HepG2 (cell line): Measurements from ENCODE around the gene ZNF865. TPM values are rescaled to one million over a fixed set of nuclear protein-coding genes. Genes with fewer than 3 reads are reported as not detected.

Experiments used
- ATAC-seq: fragments of 200-7000 bp; cut with Tn5 transposase; 3 replicates; pipeline ENCODE4 v1.9.1; 2020; ENCODE audit warnings: mild to moderate bottlenecking, moderate library complexity
- BruUV-seq: library from RNA; stranded (reverse); fragments of 400-500 nt; replicated peaks from 2 replicates; lab custom pipeline; 2021; lab: Mats Ljungman, UMichigan
- CTCF ChIA-PET: fragments of 300-600 bp; formaldehyde crosslinking; extraction: SDS; loops from one replicate; lab custom pipeline; 2021; ENCODE audit warnings: low total read pairs, inconsistent platforms, low intra/inter-chr PET ratio; lab: Yijun Ruan, JAX
- POLR2A ChIA-PET: fragments of 350-600 bp; sonication (Branson Sonifier 250); formaldehyde crosslinking; loops from one replicate; lab custom pipeline; 2020; ENCODE audit warnings: antibody characterized with exemption, inconsistent platforms; lab: Yijun Ruan, JAX
- DNase-seq: peaks from one replicate; pipeline ENCODE4 v3.0.0-alpha.2; 2015; ENCODE audit warnings: low spot score
- FAIRE-seq: peaks from 3 replicates; lab custom pipeline; 2011; peaks lifted over from hg19 to GRCh38; lab: Jason Lieb, UNC
- H2AFZ ChIP-seq: one replicate; pipeline ENCODE4 v1.6.1; 2011; ENCODE audit warnings: low read length, inconsistent platforms
- H3K27ac ChIP-seq: fragments of 300-600 bp; 3 replicates; pipeline ENCODE4 v1.8.0; 2011; ENCODE audit warnings: mixed run types, mild to moderate bottlenecking, mixed read lengths, low read length, inconsistent platforms; ENCODE audit not compliant: insufficient read depth; ENCODE audit errors: extremely low read length
- H3K27me3 ChIP-seq, 2 experiments: fragments of 200-600 bp in 1 of 2; 2 replicates in 1 of 2; 3 replicates in 1 of 2; pipeline versions ENCODE4 v1.6.0 to v1.8.0; 2011; ENCODE audit warnings: low read length in 2 of 2, mild to moderate bottlenecking in 2 of 2, moderate library complexity in 2 of 2, inconsistent platforms in 1 of 2; ENCODE audit not compliant: insufficient read depth in 2 of 2, control insufficient read depth in 1 of 2
- H3K36me3 ChIP-seq, 2 experiments: fragments of 200-600 bp in 1 of 2; replicated peaks in 1 of 2; 2 replicates in 1 of 2; 3 replicates in 1 of 2; pipeline versions ENCODE4 v1.5.1 to v1.8.0; 2011; ENCODE audit warnings: low read length in 2 of 2, inconsistent platforms in 1 of 2; ENCODE audit not compliant: insufficient read depth in 2 of 2, control insufficient read depth in 1 of 2
- H3K4me1 ChIP-seq: 2 replicates; pipeline ENCODE4 v1.5.1; 2012; ENCODE audit warnings: low read length, inconsistent platforms; ENCODE audit not compliant: insufficient read depth
- H3K4me2 ChIP-seq: 2 replicates; pipeline ENCODE4 v1.6.0; 2011; ENCODE audit warnings: low read depth, low read length, inconsistent platforms
- H3K4me3 ChIP-seq, 3 experiments: fragments of 200-600 bp in 1 of 3; sonication (generic), shearing (Covaris generic) in 1 of 3; replicated peaks in 1 of 3; 2 replicates each; pipeline ENCODE4 v1.5.1; 2011 to 2016; ENCODE audit warnings: low read length in 3 of 3, inconsistent platforms in 2 of 3, low read depth in 2 of 3, mild to moderate bottlenecking in 2 of 3, control low read depth in 1 of 3, mixed read lengths in 1 of 3; ENCODE audit not compliant: insufficient read depth in 1 of 3
- H3K79me2 ChIP-seq: one replicate; pipeline ENCODE4 v1.6.1; 2011; ENCODE audit warnings: low read length, inconsistent platforms; ENCODE audit not compliant: insufficient read depth
- H3K9ac ChIP-seq: 2 replicates; pipeline ENCODE4 v1.6.0; 2011; ENCODE audit warnings: mild to moderate bottlenecking, low read depth, low read length, inconsistent platforms; ENCODE audit not compliant: insufficient read depth
- H3K9me3 ChIP-seq: 2 replicates; pipeline ENCODE4 v1.5.1; 2012; ENCODE audit warnings: mild to moderate bottlenecking, low read length
- H4K20me1 ChIP-seq: 2 replicates; pipeline ENCODE4 v1.6.0; 2011; ENCODE audit warnings: inconsistent platforms, mild to moderate bottlenecking, low read length, moderate library complexity; ENCODE audit not compliant: insufficient read depth
- CREB1 ChIP-seq, 2 experiments: fragments of 450-650 bp in 1 of 2; IDR thresholded peaks; 2 replicates each; pipeline ENCODE4 v1.6.1; 2016 to 2017; ENCODE audit warnings: control low read depth in 1 of 2, mild to moderate bottlenecking in 1 of 2, missing compliant biosample characterization in 1 of 2, missing genetic modification characterization in 1 of 2
- GLI4 ChIP-seq: sonication (generic); formaldehyde crosslinking; IDR thresholded peaks from 2 replicates; pipeline ENCODE4 v1.5.1; 2020; ENCODE audit warnings: missing genetic modification reagents, mild to moderate bottlenecking, moderate library complexity, borderline replicate concordance
- HNRNPUL1 ChIP-seq: fragments of 200-400 bp; formaldehyde crosslinking; IDR thresholded peaks from 2 replicates; pipeline ENCODE4 v1.6.1; 2017; ENCODE audit warnings: low read depth, mild to moderate bottlenecking, low read length, moderate library complexity
- SOX5 ChIP-seq: IDR thresholded peaks from 2 replicates; pipeline ENCODE4 v1.6.1; 2016; ENCODE audit warnings: borderline replicate concordance
- SP5 ChIP-seq: IDR thresholded peaks from 2 replicates; pipeline ENCODE4 v1.6.1; 2016; ENCODE audit warnings: low read depth, borderline replicate concordance
- SPEN ChIP-seq: sonication (generic); formaldehyde crosslinking; IDR thresholded peaks from 2 replicates; pipeline ENCODE4 v1.5.1; 2020; ENCODE audit warnings: low read depth, mild to moderate bottlenecking, missing genetic modification reagents
- TBX3 ChIP-seq: fragments of 450-650 bp; IDR thresholded peaks from 2 replicates; pipeline ENCODE4 v1.6.1; 2017; ENCODE audit warnings: antibody characterized with exemption, mild to moderate bottlenecking, inconsistent platforms, borderline replicate concordance
- TEAD3 ChIP-seq: optimal IDR thresholded peaks from 2 replicates; pipeline ENCODE3; 2016; ENCODE audit warnings: borderline replicate concordance
- TFAP4 ChIP-seq: sonication (generic); IDR thresholded peaks from 2 replicates; pipeline ENCODE4 v1.6.1; 2016; ENCODE audit warnings: low read depth, borderline replicate concordance
- U2AF1 ChIP-seq: fragments of 200-400 bp; formaldehyde crosslinking; optimal IDR thresholded peaks from 2 replicates; pipeline ENCODE3; 2017; ENCODE audit warnings: mild to moderate bottlenecking, low read depth, low read length
- ZNF30 ChIP-seq: sonication (generic); formaldehyde crosslinking; IDR thresholded peaks from 2 replicates; pipeline ENCODE4 v1.5.0; 2020; ENCODE audit warnings: mild to moderate bottlenecking, missing genetic modification reagents
- ZNF512 ChIP-seq: sonication (generic); formaldehyde crosslinking; IDR thresholded peaks from 2 replicates; pipeline ENCODE4 v1.4.0; 2020; ENCODE audit warnings: mild to moderate bottlenecking, missing genetic modification reagents
- ZSCAN9 ChIP-seq: IDR thresholded peaks from 2 replicates; pipeline ENCODE4 v1.6.1; 2016; ENCODE audit warnings: borderline replicate concordance
- WGBS: methylation state at CpG from one replicate; pipeline ENCODE4 v1.1.6; 2017; ENCODE audit warnings: low lambda C conversion rate; 5-methylcytosine and 5-hydroxymethylcytosine counted together
- in situ Hi-C: cut with HindIII; loops from 2 replicates; pipeline ENCODE4 v1.10.0; 2017; ENCODE audit warnings: low pct_unique_long_range_greater_than_20kb; ENCODE audit not compliant: extremely low pct_ligation_motif_present
- intact Hi-C: fragments of 100-400 bp; cut with micrococcal nuclease; formaldehyde crosslinking; loops from one replicate; pipeline ENCODE4 v1.10.0; 2022; ENCODE audit not compliant: unreplicated experiment
- polyA plus RNA-seq, 8 experiments: library from polyadenylated mRNA; depleted of rRNA in 3 of 8; stranded (reverse) in 7 of 8; unstranded in 1 of 8; fragments of >200 nt; fragmentation: Illumina TruSeq in 4 of 8; extraction: Trizol in 4 of 8; gene quantifications; 2 replicates each; pipeline versions ENCODE4 v1.2.1 to v1.2.3, GENCODE V29; 2011 to 2016; ENCODE audit warnings: low read depth in 4 of 8, missing spikeins in 1 of 8, mixed read lengths in 1 of 8; ENCODE audit not compliant: insufficient read depth in 1 of 8
- total RNA-seq, 5 experiments: library from RNA; depleted of rRNA; stranded (reverse); fragments of >200 nt; fragmentation: Illumina TruSeq; extraction: Trizol; gene quantifications; 2 replicates each; pipeline ENCODE4 v1.2.3, GENCODE V29; 2016; ENCODE audit warnings: low read depth in 1 of 5
- TF ChIP-seq, protein P1 (sequence below): sonication (generic); formaldehyde crosslinking; IDR thresholded peaks from 2 replicates; pipeline ENCODE4 v1.5.1; 2020; ENCODE audit warnings: missing genetic modification reagents, mild to moderate bottlenecking, borderline replicate concordance
- TF ChIP-seq, protein P2 (sequence below): conservative IDR thresholded peaks from 2 replicates; pipeline ENCODE4 v1.6.1; 2018; ENCODE audit warnings: missing genetic modification reagents
- TF ChIP-seq, protein P3 (sequence below): sonication (generic); formaldehyde crosslinking; IDR thresholded peaks from 2 replicates; pipeline ENCODE4 v1.4.0; 2020; ENCODE audit warnings: missing genetic modification reagents

ZNF865 gene
- total and polyA plus RNA-seq, 2 of the 13 experiments (the other 11 are each of a cell fraction or from before 2014, with no cell fraction given) = 0.93 to 1.0 TPM

DNA sequence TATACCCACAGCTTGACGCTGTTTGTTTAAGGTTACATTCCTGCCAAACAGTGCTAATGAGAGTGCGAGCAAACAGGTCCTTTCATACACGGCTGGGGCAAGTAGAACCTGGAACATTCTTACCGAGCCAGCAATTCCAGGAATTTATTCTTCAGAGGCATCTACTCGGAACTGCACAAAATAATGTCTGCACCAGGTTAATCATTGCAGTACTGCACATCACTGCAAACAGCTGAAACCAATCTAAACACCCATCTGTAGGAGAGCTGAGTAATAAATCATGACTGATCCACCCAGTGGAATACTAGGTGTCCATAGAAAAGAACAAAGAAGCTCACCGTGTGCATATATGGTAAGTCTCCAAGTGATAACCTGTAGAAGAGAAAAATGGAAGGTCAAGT, 23.6 kb upstream of the ZNF865 start:
- DNase-seq (peak; percentile 92), FAIRE-seq (peak; percentile 86), ATAC-seq (peak; percentile 63)
- BruUV-seq = no TSS peak
- peak overlapping the region in 2 of 3 experiments; percentile 88 to 97; a peak in 3 of 6 replicates for H3K4me3 ChIP-seq
- WGBS = 0% methylated on average over 5 of the region's 6 CpGs
- in situ Hi-C loops = no loop called here
- H3K9ac ChIP-seq = no peak overlapping the region
- H3K27ac ChIP-seq = peak overlapping the region; percentile 79
- no peaks in the 10 kb centered on the region for H3K9me3 ChIP-seq
- H3K4me2 ChIP-seq = peak overlapping the region; percentile 93
- H3K79me2 ChIP-seq = peaks cover 9% of the 10 kb centered on the region
- CTCF ChIA-PET = interaction anchor here (1.1 kb wide), 1 partner anchor 65 kb away, joined by 3 read pairs; no protein-coding TSS in a partner anchor
- intact Hi-C loops = loop anchor here (2.0 to 10.0 kb wide), 4 partner anchors 17 to 67 kb away; partner anchors contain the start of gene FIZ1
- H3K27me3 ChIP-seq = no peaks in the 10 kb centered on the region; a peak in 1 of 5 replicates
- H3K36me3 ChIP-seq = 0 out of 5 replicates have a peak, but pooled peaks cover 0 to 7% of the 10 kb centered on the region in 2 experiments
- POLR2A ChIA-PET = interaction anchor here (0.7 to 2.6 kb wide), 6 partner anchors 17 to 120 kb away, joined by 3 to 45 read pairs (median 4); partner anchors contain the start of genes FIZ1, ISOC2, ZNF524 and ZNF628
- H4K20me1 ChIP-seq = no peaks in the 10 kb centered on the region
- H2AFZ ChIP-seq = no peak overlapping the region
- peaks cover 48% of the 10 kb centered on the region for H3K4me1 ChIP-seq
- TF ChIP-seq TFAP4 (peak; percentile 82), SOX5 (CRISPR knock-in tag) (peak; percentile 45; the same call in 1 of the 2 replicates), ZSCAN9 (CRISPR knock-in tag) (0 out of 2 replicates have a peak, but pooled peaks have one; percentile 13), TBX3 (peak; percentile 55; the same call in 1 of the 2 replicates), SP5 (CRISPR knock-in tag) (0 out of 2 replicates have a peak, but pooled peaks have one; percentile 22), U2AF1 (no peak), SPEN (no peak), CREB1 (IDR thresholded peaks at IDR 0.05) (no peak), CREB1 (CRISPR knock-in tag; IDR thresholded peaks at IDR 0.05) (peak; percentile 6), ZNF512 (CRISPR knock-in tag) (no peak), HNRNPUL1 (no peak), TEAD3 (peak; percentile 78), GLI4 (CRISPR knock-in tag) (no peak), ZNF30 (0 out of 2 replicates have a peak, but pooled peaks have one; percentile 37)
- TF ChIP-seq, protein P1, sequence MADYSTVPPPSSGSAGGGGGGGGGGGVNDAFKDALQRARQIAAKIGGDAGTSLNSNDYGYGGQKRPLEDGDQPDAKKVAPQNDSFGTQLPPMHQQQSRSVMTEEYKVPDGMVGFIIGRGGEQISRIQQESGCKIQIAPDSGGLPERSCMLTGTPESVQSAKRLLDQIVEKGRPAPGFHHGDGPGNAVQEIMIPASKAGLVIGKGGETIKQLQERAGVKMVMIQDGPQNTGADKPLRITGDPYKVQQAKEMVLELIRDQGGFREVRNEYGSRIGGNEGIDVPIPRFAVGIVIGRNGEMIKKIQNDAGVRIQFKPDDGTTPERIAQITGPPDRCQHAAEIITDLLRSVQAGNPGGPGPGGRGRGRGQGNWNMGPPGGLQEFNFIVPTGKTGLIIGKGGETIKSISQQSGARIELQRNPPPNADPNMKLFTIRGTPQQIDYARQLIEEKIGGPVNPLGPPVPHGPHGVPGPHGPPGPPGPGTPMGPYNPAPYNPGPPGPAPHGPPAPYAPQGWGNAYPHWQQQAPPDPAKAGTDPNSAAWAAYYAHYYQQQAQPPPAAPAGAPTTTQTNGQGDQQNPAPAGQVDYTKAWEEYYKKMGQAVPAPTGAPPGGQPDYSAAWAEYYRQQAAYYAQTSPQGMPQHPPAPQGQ (CRISPR knock-in tag) = no peak
- TF ChIP-seq, protein P2, sequence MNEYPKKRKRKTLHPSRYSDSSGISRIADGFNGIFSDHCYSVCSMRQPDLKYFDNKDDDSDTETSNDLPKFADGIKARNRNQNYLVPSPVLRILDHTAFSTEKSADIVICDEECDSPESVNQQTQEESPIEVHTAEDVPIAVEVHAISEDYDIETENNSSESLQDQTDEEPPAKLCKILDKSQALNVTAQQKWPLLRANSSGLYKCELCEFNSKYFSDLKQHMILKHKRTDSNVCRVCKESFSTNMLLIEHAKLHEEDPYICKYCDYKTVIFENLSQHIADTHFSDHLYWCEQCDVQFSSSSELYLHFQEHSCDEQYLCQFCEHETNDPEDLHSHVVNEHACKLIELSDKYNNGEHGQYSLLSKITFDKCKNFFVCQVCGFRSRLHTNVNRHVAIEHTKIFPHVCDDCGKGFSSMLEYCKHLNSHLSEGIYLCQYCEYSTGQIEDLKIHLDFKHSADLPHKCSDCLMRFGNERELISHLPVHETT (CRISPR knock-in tag) = no peak
- TF ChIP-seq, protein P3, sequence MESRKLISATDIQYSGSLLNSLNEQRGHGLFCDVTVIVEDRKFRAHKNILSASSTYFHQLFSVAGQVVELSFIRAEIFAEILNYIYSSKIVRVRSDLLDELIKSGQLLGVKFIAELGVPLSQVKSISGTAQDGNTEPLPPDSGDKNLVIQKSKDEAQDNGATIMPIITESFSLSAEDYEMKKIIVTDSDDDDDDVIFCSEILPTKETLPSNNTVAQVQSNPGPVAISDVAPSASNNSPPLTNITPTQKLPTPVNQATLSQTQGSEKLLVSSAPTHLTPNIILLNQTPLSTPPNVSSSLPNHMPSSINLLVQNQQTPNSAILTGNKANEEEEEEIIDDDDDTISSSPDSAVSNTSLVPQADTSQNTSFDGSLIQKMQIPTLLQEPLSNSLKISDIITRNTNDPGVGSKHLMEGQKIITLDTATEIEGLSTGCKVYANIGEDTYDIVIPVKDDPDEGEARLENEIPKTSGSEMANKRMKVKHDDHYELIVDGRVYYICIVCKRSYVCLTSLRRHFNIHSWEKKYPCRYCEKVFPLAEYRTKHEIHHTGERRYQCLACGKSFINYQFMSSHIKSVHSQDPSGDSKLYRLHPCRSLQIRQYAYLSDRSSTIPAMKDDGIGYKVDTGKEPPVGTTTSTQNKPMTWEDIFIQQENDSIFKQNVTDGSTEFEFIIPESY (CRISPR knock-in tag) = no peak
